DND-41 (cell line): Measurements from ENCODE around the gene SUMO3.
"Not testable (repeated sequence)": the region's sequence is repeated elsewhere in the genome, so short reads cannot be mapped to it uniquely, and the experiment has no call there.

Experiments
- ATAC-seq: fragments of 200-7000 bp; cut with Tn5 transposase; 3 replicates; pipeline ENCODE4 v1.9.1; 2021; ENCODE audit warnings: low read depth; ENCODE audit not compliant: insufficient read depth
- DNase-seq: peaks from one replicate; pipeline ENCODE4 v3.0.0-alpha.2; 2020
- H2AFZ ChIP-seq: 2 replicates; pipeline ENCODE4 v1.6.0; 2012; ENCODE audit warnings: low read depth, low read length
- H3K27ac ChIP-seq: 2 replicates; pipeline ENCODE4 v1.5.1; 2012; ENCODE audit warnings: low read length, inconsistent platforms
- H3K27me3 ChIP-seq: fragments of 200-600 bp; sonication (generic); 2 replicates; pipeline ENCODE4 v1.6.0; 2012; ENCODE audit warnings: low read length, mild to moderate bottlenecking, inconsistent platforms; ENCODE audit not compliant: insufficient read depth, poor library complexity
- H3K36me3 ChIP-seq: 2 replicates; pipeline ENCODE4 v1.5.1; 2012; ENCODE audit warnings: low read length, inconsistent platforms; ENCODE audit not compliant: insufficient read depth
- H3K4me1 ChIP-seq: 2 replicates; pipeline ENCODE4 v1.5.1; 2012; ENCODE audit warnings: mild to moderate bottlenecking, low read length; ENCODE audit not compliant: insufficient read depth
- H3K4me2 ChIP-seq: 2 replicates; pipeline ENCODE4 v1.6.0; 2012; ENCODE audit warnings: mild to moderate bottlenecking, moderate library complexity, low read length, inconsistent platforms; ENCODE audit not compliant: insufficient read depth
- H3K4me3 ChIP-seq, 2 experiments: fragments of 200-600 bp in 1 of 2; shearing (Covaris generic) in 1 of 2; 2 replicates each; pipeline ENCODE4 v1.5.1; 2012 to 2016; ENCODE audit warnings: inconsistent platforms in 2 of 2, low read length in 2 of 2, mild to moderate bottlenecking in 2 of 2, low read depth in 1 of 2, moderate library complexity in 1 of 2
- H3K79me2 ChIP-seq: 2 replicates; pipeline ENCODE4 v1.6.0; 2012; ENCODE audit warnings: low read length, inconsistent platforms; ENCODE audit not compliant: insufficient read depth
- H3K9ac ChIP-seq: 2 replicates; pipeline ENCODE4 v1.6.0; 2012; ENCODE audit warnings: low read depth, mild to moderate bottlenecking, inconsistent platforms, low read length, moderate library complexity
- H3K9me3 ChIP-seq: 2 replicates; pipeline ENCODE4 v1.5.1; 2012; ENCODE audit warnings: low read length, moderate library complexity, mild to moderate bottlenecking, inconsistent platforms; ENCODE audit not compliant: insufficient read depth, severe bottlenecking
- H4K20me1 ChIP-seq: 2 replicates; pipeline ENCODE4 v1.6.0; 2012; ENCODE audit warnings: low read length; ENCODE audit not compliant: insufficient read depth
- EZH2 ChIP-seq: IDR thresholded peaks from 3 replicates; pipeline ENCODE4 v1.6.1; 2012; ENCODE audit warnings: borderline replicate concordance, low read depth, mild to moderate bottlenecking, moderate library complexity, low read length, inconsistent platforms; ENCODE audit not compliant: severe bottlenecking
- TF ChIP-seq, protein P1 (sequence below): IDR thresholded peaks from 2 replicates; pipeline ENCODE4 v1.5.1; 2012; ENCODE audit warnings: borderline replicate concordance, low read length, moderate library complexity, mild to moderate bottlenecking; ENCODE audit not compliant: poor library complexity, severe bottlenecking; ENCODE audit errors: extremely low read depth

The SUMO3 gene

DNA sequence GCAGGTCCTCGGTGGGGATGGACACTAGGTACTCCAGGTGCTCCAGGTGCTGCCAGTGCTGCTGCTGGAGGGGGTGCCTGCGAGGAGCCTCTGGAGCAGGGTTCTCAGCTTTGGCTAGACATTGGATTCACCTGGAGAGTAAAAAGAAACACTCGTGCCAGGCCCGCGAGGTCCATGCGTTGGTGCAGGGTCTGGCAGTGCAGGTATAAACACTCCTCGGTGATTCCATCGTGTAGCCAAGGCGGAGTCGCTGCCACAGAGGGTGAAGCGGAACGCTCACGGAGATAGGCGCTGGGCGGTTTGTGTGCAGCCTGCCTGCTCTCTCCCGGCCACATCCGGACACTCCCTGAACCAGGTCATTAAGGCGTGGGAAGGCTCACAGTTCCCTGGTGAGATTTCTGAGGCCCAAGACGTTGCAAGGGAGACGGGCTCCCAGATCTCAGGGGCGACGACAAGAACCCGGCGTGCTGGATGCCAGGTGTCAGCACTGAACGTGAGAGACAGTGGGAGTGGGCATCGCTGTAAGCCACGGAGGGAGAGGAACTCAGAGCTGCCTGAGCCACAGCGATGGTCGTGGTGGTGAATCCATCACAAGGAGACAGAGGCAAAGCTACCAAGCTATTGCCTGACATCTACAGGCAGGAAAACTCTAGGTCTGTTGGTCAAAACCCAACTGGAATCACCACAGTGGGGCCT is 17.2 kb upstream of the SUMO3 start:
- Histone ChIP-seq H3K9me3 (no peaks in the 10 kb centered on the region), H3K27me3 (no peaks in the 10 kb centered on the region), H3K9ac (no peak overlapping the region), H4K20me1 (no peaks in the 10 kb centered on the region; the same call in 1 of the 2 replicates), H3K4me3 (no peak overlapping the region), H3K4me1 (no peaks in the 10 kb centered on the region), H3K79me2 (no peaks in the 10 kb centered on the region), H2AFZ (no peak overlapping the region), H3K36me3 (no peaks in the 10 kb centered on the region), H3K27ac (no peak overlapping the region), H3K4me2 (no peak overlapping the region)
- no peak for ATAC-seq
- no peak for DNase-seq
- TF ChIP-seq, protein P1, sequence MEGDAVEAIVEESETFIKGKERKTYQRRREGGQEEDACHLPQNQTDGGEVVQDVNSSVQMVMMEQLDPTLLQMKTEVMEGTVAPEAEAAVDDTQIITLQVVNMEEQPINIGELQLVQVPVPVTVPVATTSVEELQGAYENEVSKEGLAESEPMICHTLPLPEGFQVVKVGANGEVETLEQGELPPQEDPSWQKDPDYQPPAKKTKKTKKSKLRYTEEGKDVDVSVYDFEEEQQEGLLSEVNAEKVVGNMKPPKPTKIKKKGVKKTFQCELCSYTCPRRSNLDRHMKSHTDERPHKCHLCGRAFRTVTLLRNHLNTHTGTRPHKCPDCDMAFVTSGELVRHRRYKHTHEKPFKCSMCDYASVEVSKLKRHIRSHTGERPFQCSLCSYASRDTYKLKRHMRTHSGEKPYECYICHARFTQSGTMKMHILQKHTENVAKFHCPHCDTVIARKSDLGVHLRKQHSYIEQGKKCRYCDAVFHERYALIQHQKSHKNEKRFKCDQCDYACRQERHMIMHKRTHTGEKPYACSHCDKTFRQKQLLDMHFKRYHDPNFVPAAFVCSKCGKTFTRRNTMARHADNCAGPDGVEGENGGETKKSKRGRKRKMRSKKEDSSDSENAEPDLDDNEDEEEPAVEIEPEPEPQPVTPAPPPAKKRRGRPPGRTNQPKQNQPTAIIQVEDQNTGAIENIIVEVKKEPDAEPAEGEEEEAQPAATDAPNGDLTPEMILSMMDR = no peak
- no peak for TF ChIP-seq EZH2

DNA sequence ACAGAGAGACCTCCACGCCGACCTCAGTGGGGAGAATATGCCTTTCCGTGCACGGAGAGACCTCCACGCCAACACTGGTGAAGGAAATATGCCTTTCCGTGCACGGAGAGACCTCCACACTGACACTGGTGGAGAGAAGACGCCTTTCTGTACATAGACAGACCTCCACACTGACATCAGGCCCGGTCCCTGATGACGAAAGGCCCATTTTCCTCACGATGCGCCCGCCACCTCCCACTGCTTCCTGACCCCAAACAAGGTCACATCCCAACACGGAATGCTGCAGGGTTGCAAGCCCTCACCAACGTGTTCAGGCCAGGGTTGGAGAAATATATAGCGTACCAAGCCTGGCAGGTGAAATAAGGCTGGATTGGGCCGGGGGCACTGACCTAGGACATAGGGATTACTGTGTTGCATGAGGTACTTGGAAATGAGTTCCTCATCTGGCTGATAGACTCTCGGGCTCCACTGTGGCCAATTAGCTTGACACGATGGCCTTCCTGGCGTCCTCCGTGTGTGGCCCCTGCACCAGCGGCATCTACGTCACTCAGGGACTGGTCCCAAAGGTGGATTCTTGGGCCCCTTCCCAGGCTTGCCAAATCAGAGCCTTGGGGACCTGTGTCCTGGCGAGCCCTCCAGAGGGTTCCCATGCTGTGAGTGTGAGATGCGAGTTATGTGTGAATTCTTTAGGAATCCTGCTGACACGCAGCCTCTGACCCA is 16.5 kb upstream of the SUMO3 start:
- no peak for TF ChIP-seq EZH2
- TF ChIP-seq, protein P1 = no peak
- ATAC-seq (no peak), DNase-seq (no peak)
- no peak overlapping the region for H2AFZ ChIP-seq
- no peaks in the 10 kb centered on the region for H3K4me1 ChIP-seq
- H3K36me3 ChIP-seq = no peaks in the 10 kb centered on the region
- H3K79me2 ChIP-seq = no peaks in the 10 kb centered on the region
- no peak overlapping the region for H3K4me3 ChIP-seq
- H3K4me2 ChIP-seq = no peak overlapping the region
- H3K9ac ChIP-seq = no peak overlapping the region
- H3K27ac ChIP-seq = no peak overlapping the region
- H3K9me3 ChIP-seq = peaks cover 2% of the 10 kb centered on the region
- no peaks in the 10 kb centered on the region; the same call in 1 of the 2 replicates for H4K20me1 ChIP-seq
- H3K27me3 ChIP-seq = no peaks in the 10 kb centered on the region

DNA sequence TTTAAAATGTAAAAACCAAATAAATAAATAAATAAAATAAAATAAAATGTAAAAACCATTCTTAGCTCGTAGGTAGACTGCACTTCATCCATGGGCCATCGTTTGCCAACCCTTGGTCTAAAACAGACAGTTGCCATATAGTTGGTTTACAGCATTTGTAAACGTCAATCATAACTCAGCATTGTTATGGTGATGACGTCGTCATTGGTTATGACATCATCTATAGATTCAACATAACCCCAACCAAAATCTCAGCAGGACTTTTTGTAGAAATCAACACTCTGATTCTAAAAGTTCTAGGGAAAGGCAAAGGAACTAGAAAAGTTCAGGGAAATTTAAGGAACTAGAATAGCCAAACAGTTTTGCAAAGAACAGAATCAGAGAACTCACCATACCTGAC is 15.8 kb upstream of the SUMO3 start:
- TF ChIP-seq, protein P1 = no peak
- TF ChIP-seq EZH2 = no peak
- H4K20me1 ChIP-seq = no peaks in the 10 kb centered on the region; the same call in 1 of the 2 replicates
- no peak overlapping the region for H3K4me3 ChIP-seq
- H3K4me1 ChIP-seq = no peaks in the 10 kb centered on the region
- H3K36me3 ChIP-seq = no peaks in the 10 kb centered on the region
- ATAC-seq = no peak
- peaks cover 2% of the 10 kb centered on the region for H3K9me3 ChIP-seq
- H3K27me3 ChIP-seq = no peaks in the 10 kb centered on the region
- no peaks in the 10 kb centered on the region for H3K79me2 ChIP-seq
- no peak overlapping the region for H3K27ac ChIP-seq
- no peak overlapping the region for H3K4me2 ChIP-seq
- no peak overlapping the region for H3K9ac ChIP-seq
- DNase-seq = no peak
- H2AFZ ChIP-seq = no peak overlapping the region

DNA sequence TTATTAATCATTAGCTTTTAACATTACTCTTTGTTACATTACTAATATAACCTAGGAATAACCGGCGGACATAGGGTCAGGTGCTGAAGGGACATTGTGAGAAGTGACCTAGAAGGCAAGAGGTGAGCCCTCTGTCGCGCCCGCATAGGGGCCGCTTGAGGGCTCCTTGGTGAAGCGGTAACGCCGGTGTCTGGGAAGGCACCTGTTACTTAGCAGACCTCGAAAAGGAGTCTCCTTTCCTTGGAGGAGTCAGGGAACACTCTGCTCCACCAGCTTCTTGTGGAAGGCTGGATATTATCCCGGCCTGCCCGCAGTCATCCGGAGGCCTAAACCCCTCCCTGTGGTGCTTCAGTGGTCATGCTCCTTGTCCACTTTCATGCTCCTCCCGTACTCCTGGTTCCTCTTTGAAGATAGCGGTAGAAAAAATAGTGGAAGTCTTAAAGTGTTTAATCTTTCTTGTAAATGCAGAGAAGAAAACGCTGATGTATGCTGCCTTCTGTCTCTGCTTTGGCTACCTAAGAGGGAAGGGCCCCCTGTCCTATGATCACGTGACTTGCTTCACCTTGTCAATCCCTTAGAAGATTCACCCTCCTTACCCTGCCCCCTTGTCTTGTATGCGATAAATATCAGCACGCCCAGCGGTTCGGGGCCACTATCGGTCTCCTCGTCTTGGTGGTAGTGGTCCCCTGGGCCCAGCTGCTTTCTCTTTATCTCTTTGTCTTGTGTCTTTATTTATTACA is 14.8 kb upstream of the SUMO3 start:
- H3K36me3 ChIP-seq, H3K79me2 ChIP-seq, H2AFZ ChIP-seq, H3K4me3 ChIP-seq, DNase-seq, H3K4me2 ChIP-seq, ATAC-seq, H3K27ac ChIP-seq, H3K9ac ChIP-seq, H3K4me1 ChIP-seq, H4K20me1 ChIP-seq, H3K9me3 ChIP-seq, H3K27me3 ChIP-seq: not testable (repeated sequence)
